GM19397 (cell line): ENCODE results near the gene CSNK1A1.
"Not testable (repeated sequence)": the region's sequence is repeated elsewhere in the genome, so short reads cannot be mapped to it uniquely, and the experiment has no call there.

Experiments used
- ATAC-seq: cut with Tn5 transposase; IDR thresholded peaks from one replicate; pipeline ENCODE4 v1.9.1; 2021; ENCODE audit warnings: mild to moderate bottlenecking, moderate library complexity; ENCODE audit not compliant: unreplicated experiment

The CSNK1A1 gene

DNA sequence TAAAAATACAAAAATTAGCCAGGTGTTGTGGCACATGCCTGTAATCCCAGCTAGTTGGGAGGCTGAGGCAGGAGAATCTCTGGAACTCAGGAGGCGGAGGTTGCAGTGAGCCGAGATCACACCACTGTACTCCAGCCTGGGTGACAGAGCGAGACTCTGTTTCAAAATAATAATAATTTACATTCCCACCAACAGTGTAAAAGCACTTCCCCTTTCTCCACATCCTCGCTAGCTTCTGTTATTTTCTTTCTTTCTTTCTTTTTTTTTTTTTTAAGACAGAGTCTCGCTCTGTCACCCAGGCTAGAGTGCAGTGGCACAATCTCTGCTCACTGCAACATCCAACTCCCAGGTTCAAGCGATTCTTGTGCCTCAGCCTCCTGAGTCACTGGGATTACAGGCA lies 89.3 kb downstream of the CSNK1A1 start:
- not testable (repeated sequence) for ATAC-seq

DNA sequence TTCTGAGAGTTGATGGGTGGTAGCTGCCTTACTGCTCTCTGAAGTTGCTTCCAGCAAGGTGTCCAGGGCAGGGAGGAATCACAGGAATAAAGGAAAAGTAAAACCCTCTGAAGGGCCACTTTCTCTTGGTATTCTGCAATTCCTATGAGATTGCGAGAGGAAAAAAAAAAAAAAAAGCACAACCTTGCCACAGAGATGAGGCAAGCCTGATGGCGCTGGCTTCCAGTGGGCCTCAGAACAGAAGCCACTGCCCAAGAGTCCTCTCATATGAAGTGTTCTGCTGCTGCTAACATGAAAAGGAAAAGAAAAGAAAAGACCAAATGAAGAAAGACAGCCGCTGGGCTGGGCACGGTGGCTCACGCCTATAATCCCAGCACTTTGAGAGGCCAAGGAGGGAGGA lies 91.3 kb downstream of the CSNK1A1 start:
- no peak for ATAC-seq

DNA sequence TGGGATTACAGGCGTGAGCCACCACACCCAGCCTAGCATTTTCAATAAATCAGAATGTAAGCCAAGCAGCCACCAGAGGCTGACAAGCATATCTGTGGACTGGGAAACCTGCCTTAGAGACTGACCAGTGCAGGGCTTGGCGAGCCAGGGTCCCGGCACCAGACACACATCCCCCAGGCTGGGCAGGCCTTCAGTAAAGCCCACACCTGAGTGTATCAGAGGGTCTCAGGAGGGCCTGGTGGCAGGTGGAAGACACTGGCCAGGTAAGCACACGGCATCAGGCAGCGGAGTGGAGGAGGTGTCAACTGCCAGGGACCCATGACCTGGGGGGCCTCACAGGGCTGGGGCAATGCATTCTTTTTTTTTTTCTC lies 93.9 kb downstream of the CSNK1A1 start:
- no peak for ATAC-seq

DNA sequence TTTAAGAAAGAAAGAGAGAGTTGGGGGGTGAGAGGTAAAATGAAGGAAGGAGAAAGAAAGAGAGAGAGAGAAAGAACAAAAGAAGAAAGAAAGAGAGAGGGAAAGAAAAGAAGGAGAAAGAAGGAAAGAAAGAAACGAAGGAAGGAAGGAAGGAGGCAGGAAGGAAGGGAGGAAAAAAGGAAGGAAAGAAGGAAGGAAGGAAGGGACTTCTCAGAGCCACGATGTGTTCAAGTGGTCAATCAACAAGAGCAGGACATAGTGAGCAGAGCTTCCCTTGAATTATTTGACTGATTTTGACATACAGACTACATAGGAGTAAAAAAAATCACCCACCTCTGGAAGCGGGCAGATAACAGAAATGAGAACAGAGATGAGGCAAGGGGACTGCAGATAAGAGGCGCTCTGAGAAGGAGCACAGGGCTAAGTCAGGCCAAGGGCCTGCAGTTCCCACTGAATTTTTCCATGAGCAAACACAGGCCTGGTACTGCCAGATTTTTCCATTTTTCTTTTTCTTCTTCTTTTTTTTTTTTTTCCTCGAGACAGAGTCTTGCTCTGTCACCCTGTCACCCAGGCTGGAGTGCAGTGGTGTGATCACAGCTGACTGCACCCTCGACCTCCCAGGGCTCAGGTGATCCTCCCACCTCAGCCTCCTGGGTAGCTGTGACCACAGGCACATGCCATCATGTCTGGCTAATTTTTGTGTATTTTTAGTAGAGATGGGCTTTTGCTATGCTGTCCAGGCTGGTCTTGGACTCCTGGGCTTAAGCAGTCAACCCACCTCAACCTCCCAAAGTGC lies 94.4 kb downstream of the CSNK1A1 start:
- no peak for ATAC-seq

DNA sequence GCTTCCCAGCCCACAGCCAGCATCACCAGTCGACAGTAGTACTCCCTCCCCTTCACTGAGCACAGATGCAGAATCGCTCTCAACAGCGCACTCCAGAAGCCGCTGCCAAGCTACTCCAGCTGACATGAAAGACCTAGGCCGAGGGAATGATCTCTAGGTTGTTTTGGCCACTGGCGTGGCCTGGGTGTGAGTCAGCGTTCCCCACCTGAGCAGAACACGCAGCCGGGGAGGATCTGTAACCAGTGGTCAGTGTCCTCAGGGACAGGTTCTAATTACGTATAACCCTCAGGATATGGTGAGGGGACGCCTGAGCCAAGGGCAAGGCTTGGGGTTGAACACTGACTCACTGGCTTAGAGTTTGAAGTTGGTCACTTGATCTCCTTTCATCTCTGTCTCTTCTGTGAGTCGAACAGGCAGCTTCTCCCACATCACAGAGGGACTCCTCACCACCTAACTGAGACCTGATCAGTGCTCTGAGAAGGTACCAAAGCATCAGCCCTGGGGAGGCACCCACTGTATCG lies 95.3 kb downstream of the CSNK1A1 start:
- ATAC-seq = no peak

DNA sequence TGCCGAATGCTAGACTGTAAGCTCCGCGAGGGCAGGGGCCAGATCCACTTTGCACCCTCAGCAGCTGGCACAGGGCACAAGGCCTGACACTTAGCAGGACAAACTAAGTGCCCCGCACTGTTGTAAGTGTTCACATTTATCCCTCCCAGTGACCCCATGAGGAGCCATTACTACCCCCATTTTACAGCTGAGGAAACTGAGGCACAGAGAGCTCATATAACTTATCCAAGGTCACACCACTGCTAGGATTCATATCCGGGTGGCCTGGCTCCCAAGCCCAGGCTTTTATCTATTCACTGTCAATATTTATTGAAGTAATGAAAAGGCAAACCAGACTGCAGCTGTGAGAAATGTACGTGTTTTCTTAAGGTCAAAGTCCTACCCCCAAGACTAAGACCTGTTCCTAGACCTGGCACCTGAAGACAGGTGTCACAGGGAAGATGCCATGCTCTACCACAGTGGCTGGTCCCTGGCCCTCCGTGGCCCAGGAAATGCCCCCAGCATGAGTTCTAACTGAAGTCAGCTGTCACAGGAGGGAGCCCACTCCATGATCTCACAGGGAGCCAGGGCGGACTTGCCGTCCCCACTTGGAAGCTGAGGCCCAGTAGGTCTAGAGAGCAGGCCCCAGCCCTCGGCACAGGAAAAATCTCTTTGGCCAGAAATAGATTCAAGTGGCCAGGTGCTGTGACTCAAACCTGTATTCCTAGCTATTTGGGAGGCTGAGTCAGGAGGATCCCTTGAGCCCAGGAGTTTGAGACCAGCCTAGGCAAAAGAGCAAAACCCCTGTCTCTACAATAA lies 97.4 kb downstream of the CSNK1A1 start:
- no peak for ATAC-seq

DNA sequence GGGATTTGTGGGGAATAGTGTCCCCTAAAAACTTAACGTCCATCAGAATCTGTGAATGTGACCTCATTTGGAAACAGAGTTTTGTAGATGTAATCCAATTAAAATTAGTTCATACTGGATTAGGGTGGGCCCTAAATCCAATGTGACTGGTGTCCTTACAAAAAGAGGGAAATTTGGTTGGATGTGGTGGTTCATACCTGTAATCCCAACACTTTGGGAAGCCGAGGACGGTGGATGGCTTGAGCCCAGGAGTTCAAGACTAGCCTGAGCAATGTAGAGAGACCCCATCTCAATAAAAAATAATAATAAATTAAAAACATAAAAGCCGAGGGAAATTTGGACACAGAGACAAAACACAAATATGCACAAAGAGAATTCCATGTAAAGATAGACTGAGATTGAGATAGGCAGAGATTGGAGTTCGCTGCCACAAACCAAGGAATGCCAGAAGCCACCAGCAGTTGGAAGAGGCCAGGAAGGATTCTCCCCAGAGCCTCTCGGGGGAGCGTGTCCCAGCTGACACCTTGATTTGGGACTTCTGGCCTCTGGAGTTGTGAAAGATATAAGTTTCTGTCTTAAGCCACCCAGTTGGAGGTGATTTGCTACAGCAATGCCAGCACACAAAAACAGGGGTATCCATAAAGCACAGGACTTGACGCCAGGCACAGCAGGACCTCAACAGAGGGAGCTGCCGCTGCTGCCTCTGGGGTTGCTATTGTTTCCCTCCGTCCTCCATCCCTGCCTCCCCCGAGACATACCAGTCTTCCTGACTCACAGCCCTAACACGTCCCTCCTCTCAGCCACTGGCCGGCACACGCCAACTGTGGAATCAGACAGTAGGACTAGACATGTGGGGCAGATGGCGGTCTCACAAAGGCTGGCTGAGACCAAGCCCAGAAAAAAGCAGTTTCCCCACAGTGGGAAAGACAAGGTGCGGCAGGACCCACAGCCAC lies 98.3 kb downstream of the CSNK1A1 start:
- ATAC-seq = no peak

DNA sequence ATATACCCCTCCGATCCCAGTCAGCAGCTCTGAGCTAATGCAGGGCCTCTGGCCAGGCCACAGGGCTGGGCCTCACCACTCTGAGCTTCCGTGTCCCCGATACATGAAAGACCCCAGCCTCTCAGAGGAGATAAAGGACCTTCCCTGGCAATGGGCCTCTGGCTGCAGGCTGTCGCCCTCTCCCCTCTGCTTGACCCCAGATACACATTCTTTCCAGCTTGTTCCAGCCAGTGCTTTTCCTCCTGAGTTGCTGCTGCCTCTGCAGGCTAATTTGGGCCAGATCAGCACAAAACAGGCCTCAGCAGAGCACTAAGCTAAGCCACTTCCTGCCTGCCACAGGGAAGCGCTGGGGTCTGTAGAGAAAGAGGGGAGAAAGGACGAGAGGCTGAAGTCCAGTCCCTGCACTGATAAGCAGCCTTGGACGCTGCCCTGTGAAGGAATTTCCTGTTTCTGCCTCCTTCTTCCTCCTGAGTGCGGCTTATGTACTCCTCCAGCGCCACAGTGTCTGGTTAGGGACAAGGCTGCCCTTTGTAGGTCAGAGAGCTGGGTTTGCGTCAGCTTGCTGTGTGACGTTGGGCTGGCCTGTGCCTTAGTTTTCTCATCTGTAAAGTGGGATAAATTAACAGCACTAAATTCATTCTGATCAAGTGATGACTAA lies 99.1 kb downstream of the CSNK1A1 start:
- no peak for ATAC-seq

DNA sequence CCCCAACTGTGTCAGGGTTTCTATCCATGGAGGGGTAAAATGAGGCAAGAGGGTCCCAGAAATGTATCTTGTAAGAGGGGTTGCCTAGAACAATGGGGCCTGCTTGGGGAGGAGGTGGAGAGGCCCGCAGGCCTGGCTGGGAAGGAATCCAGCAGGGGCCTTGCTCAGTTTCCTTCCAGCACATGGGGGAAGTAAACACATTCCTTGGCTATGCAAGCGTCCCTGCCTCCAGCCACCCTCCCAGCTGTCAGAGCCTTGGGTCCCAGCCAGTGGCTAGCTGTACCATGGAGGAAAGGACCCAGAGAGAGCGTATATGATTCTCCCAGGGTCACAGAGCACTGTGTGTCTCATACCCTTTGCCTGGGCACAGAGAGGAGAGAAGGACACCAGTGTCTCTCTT lies 101.0 kb downstream of the CSNK1A1 start:
- no peak for ATAC-seq

DNA sequence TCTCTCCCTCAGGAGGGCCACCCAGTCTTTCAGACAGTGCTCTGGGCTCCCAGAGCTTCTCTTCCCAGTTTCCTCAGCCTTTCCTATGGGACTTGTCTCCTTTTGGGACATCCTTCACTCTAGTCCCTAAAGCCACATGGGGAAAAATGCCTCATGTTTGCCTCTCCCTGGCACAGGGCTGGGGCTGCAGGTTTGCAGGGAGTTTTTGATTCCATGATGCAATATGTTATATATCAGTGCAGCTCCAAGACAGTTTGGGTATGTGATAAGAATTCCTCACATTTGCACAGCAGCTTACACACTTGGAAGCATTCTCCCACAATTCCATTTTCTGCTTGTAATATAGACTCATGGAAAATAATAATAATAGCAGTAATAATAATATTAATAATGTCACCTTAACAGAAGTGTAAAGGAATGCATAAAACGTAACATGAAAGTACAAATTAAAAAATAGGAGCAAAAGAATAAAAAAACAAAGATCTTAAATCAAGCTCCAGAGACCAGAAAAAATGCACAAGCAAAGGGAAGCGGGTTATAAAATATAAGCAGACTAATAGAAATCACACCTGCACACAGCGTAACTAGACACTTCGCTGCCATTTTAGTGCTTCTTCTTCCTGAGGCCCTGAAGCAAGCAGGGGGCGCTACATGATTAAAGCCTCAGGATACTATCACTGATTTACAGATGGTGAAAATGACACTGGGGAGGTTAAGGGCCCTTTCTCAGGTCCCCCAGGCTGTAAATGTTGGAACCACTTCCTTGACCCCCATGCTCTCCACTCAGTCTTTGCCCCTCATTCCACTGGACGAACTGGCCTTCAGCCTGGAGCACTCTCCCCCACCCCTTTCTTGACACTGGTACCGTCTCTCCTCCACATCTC lies 102.2 kb downstream of the CSNK1A1 start:
- no peak for ATAC-seq

DNA sequence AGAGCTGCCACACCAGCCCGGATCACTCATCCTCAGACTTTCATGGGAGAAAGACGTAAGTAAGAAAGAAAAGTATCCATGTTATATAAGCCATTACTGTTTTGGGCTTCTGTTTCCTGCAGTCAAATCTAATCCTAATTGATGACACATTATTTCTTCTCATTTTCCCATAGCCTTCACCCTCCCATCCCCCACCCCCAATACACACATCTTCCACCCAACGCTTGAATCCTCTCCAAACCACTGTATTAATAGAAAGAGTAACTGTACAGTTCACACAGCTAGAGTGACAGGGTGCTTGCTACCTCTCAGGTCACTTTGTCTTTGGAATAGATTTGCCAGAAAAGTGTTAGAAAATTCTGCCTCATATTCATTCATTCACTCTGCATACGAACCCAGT lies 102.8 kb downstream of the CSNK1A1 start:
- ATAC-seq = no peak

DNA sequence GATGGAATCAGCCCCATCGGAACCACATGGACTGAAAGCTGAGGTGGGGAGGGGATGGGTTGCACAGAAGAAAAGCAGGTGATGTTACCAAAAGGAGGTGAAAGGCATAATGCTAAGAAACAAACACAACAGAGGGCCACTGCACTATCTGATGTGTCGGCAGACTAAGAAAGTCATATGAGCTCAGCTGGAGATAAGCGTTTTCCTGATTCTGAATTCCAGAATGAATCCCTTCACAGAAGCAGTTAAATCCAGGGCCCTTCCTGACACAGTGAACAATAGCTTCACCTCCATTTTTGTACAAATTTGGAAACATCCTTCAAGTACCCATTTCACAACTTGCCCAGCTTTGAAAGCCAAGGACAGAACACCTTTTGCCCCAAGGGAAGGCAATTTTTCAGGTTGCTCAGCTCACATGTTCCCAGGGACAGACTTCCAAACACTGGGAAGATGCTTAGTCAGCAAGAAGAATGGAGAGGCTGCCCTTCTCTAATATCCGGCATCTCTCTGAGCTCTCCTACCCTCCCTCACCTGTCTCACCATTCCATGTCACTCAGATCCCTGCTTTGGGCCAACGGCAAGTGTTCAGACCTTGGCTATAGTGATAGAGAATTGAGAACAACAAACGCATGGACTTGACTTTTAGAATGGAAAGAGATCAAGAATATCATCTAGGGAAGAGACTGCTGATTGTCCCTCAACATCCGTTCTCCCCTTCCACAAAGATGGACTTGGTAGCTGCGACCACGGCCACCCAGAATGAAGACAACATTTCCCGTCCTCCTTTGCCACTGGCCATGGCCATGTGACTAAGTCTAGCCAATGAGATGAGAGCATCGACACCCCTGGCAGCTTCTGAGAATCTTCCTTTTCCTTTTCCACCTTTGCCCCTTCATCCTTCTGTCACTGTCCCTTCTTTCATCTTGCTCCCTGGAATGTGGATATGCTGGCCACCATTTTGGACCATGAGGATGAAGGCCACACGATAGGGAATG lies 103.6 kb downstream of the CSNK1A1 start:
- ATAC-seq = no peak

DNA sequence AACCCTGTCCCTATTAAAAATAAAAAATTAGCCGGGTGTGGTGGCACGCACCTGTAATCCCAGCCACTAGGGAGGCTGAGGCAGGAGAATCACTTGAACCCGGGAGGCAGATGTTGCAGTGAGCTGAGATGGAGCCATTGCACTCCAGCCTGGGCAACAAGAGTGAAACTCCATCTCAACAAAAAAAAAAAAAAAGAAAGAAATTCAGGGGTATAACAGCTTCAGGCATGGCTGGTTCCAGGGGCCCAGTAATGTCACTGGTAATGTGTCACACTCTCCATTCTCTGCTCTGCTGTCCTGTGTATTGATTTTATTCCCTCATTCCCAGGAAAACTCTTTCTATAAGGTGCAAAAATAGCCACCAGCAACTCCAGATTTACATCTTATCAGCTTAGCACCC lies 104.4 kb downstream of the CSNK1A1 start:
- not testable (repeated sequence) for ATAC-seq

DNA sequence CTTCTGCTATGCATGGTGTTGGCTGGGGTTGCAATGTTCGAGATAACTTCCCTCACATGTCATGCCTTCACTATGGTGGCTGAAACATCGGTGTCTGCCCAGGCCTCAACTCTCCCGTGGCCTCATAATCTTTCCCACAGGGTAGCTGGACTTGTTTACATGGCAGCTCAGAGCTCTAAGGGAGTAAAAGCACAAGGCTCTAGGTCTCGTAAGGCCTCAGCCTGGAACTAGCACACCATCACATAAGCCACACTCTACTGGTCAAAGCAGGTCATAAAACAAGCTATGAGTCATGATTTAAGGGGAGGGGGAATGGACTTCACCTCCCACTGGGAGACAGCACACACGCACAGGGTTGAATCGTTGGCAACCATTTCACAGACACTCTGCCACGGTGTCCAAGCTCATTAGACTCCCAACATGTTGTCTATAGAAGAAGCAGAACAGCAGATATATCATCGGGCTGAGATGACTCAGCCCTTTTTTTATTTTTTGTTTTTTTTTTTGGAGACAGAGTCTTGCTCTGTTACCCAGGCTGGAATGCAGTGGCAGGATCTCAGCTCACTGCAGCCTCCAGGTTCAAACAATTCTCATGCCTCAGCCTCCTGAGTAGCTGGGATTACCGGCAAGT lies 105.4 kb downstream of the CSNK1A1 start:
- ATAC-seq = no peak

DNA sequence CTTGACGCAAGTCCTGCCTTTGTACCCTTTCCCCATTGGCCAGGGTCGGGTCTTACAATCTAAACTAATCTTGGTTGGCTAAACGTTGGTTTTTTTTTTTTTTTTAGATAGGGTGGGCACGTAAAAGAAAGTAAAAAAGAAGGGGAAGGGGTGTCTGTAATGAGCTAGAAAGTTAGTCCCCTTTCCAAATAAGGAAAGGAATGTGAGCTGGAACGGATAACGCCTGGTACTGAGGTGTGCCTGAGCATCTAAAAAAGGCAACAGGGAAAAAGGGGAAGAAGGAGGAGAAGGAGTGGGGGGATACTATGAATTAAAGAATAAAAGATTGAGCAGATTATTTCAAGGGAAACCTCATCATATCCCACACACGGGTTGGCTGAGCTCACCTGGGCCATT lies 105.9 kb downstream of the CSNK1A1 start:
- ATAC-seq = no peak

DNA sequence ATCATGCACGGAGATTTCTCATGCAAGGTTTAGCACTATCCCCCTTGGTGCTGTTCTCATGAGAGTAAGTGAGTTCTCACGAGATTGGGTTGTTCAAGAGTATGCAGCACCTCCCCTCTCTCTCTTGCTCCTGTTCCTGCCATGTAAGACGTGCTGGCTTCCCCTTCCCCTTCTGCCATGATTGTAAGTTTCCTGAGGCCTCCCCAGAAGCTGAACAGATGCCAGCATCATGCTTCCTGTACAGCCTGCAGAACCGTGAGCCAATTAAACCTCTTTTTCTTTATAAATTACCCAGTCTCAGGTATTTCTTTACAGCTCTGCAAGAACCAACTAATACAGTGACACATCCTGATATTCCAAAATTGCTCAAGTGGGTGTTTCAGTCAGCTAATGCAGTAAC lies 106.8 kb downstream of the CSNK1A1 start:
- not testable (repeated sequence) for ATAC-seq

DNA sequence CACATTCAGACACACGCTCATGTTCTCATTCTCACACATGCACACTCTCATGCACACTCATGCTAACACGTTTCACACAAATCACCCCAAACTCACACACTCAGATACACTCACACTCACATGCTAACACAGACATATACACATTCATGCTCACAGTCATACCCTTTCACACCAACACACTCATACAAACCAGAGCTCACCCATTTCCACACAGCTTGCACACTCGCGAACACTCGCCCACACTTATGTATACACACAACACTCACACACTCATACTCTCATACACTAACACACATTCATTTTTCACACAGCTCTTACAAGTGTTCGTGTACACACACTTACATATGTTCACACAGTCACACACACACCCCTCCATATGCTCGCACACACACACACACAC lies 108.0 kb downstream of the CSNK1A1 start:
- ATAC-seq = no peak
